Neural cell (in vitro differentiated cells): ENCODE measurements around the gene PHTF2. TPM values are rescaled to one million over a fixed set of nuclear protein-coding genes. Genes with fewer than 3 reads are reported as not detected.

Source experiments
- H2AFZ ChIP-seq: fragments of 200-600, 300-800 bp; sonication (generic), shearing (Covaris generic); 2 replicates; pipeline ENCODE4 v1.6.0; 2014; ENCODE audit warnings: low read depth, mild to moderate bottlenecking, antibody characterized with exemption, low read length, moderate library complexity
- H3F3A ChIP-seq: fragments of 200-600 bp; shearing (Covaris generic); 2 replicates; pipeline ENCODE4 v1.6.1; 2016; ENCODE audit warnings: mild to moderate bottlenecking, moderate library complexity, mixed read lengths, antibody characterized with exemption, low read length; ENCODE audit not compliant: insufficient read depth, poor library complexity, severe bottlenecking
- H3K27ac ChIP-seq: fragments of 200-600, 300-800 bp; sonication (generic), shearing (Covaris generic); 2 replicates; pipeline ENCODE4 v1.5.1; 2014; ENCODE audit warnings: mild to moderate bottlenecking, low read length, moderate library complexity
- H3K27me3 ChIP-seq: fragments of 300-800, 200-600 bp; sonication (generic), shearing (Covaris generic); 2 replicates; pipeline ENCODE4 v1.6.0; 2014; ENCODE audit warnings: mild to moderate bottlenecking, low read depth, low read length, moderate library complexity; ENCODE audit not compliant: insufficient read depth
- H3K36me3 ChIP-seq: fragments of 300-800, 200-600 bp; sonication (generic), shearing (Covaris generic); 2 replicates; pipeline ENCODE4 v1.5.1; 2014; ENCODE audit warnings: mild to moderate bottlenecking, antibody characterized with exemption, low read length, moderate library complexity; ENCODE audit not compliant: insufficient read depth
- H3K4me2 ChIP-seq: fragments of 300-800, 200-600 bp; sonication (generic), shearing (Covaris generic); 2 replicates; pipeline ENCODE4 v1.6.0; 2014; ENCODE audit warnings: mild to moderate bottlenecking, low read length
- H3K4me3 ChIP-seq: fragments of 300-800, 200-600 bp; sonication (generic), shearing (Covaris generic); 2 replicates; pipeline ENCODE4 v1.5.1; 2014; ENCODE audit warnings: mild to moderate bottlenecking, low read length, moderate library complexity
- H3K79me2 ChIP-seq: fragments of 200-600 bp; shearing (Covaris generic); replicated peaks from 2 replicates; pipeline ENCODE4 v1.6.0; 2014; ENCODE audit warnings: mild to moderate bottlenecking, low read length, moderate library complexity; ENCODE audit not compliant: insufficient read depth
- H3K9ac ChIP-seq: fragments of 300-800, 200-600 bp; sonication (generic), shearing (Covaris generic); 2 replicates; pipeline ENCODE4 v1.6.1; 2016; ENCODE audit warnings: mild to moderate bottlenecking, low read length, mixed read lengths
- H3K9me2 ChIP-seq: fragments of 200-600 bp; shearing (Covaris generic); 2 replicates; pipeline ENCODE4 v1.6.1; 2016; ENCODE audit warnings: mild to moderate bottlenecking, low read length, mixed read lengths; ENCODE audit not compliant: insufficient read depth
- H3K9me3 ChIP-seq: fragments of 200-600, 300-800 bp; sonication (generic), shearing (Covaris generic); 2 replicates; pipeline ENCODE4 v1.6.1; 2016; ENCODE audit warnings: mild to moderate bottlenecking, mixed run types, low read length, moderate library complexity, mixed read lengths
- H4K20me1 ChIP-seq: fragments of 200-600 bp; shearing (Covaris generic); 2 replicates; pipeline ENCODE4 v1.6.1; 2016; ENCODE audit warnings: mild to moderate bottlenecking, mixed run types; ENCODE audit not compliant: insufficient read depth
- EP300 ChIP-seq: fragments of 450-650 bp; conservative IDR thresholded peaks from 2 replicates; pipeline ENCODE4 v1.6.1; 2014; ENCODE audit warnings: antibody characterized with exemption, mild to moderate bottlenecking, moderate library complexity; ENCODE audit not compliant: poor library complexity, severe bottlenecking
- EZH2 ChIP-seq: fragments of 200-600, 300-800 bp; shearing (Covaris generic), sonication (generic); IDR thresholded peaks from 2 replicates; pipeline ENCODE4 v1.6.1; 2014; ENCODE audit warnings: antibody characterized with exemption, low read length, borderline replicate concordance, mild to moderate bottlenecking; ENCODE audit not compliant: insufficient read depth, poor library complexity, severe bottlenecking
- MXI1 ChIP-seq: fragments of 450-650 bp; conservative IDR thresholded peaks from 2 replicates; pipeline ENCODE4 v1.6.1; 2014; ENCODE audit warnings: antibody characterized with exemption, mild to moderate bottlenecking; ENCODE audit not compliant: poor library complexity, severe bottlenecking
- POLR2AphosphoS5 ChIP-seq: IDR thresholded peaks from 2 replicates; pipeline ENCODE4 v1.6.1; 2012
- RAD21 ChIP-seq: fragments of 450-650 bp; conservative IDR thresholded peaks from 2 replicates; pipeline ENCODE4 v1.6.1; 2014; ENCODE audit warnings: antibody characterized with exemption, mild to moderate bottlenecking, moderate library complexity
- SMC3 ChIP-seq: fragments of 450-650 bp; conservative IDR thresholded peaks from 2 replicates; pipeline ENCODE4 v1.6.1; 2014; ENCODE audit warnings: antibody characterized with exemption, mild to moderate bottlenecking, moderate library complexity; ENCODE audit not compliant: poor library complexity
- TAF1 ChIP-seq: IDR thresholded peaks from 2 replicates; pipeline ENCODE4 v1.6.1; 2012; ENCODE audit warnings: low read depth
- polyA plus RNA-seq: library from polyadenylated mRNA; depleted of rRNA; stranded (reverse); fragments of >200 nt; gene quantifications from 2 replicates; pipeline ENCODE4 v1.2.3, GENCODE V29; 2014
- TF ChIP-seq, protein P1 (sequence below): IDR thresholded peaks from 2 replicates; pipeline ENCODE4 v1.6.1; 2012; ENCODE audit warnings: borderline replicate concordance
- TF ChIP-seq, protein P2 (sequence below): fragments of 450-650 bp; IDR thresholded peaks from 2 replicates; pipeline ENCODE4 v1.5.1; 2014; ENCODE audit warnings: antibody characterized with exemption, mild to moderate bottlenecking, moderate library complexity; ENCODE audit not compliant: poor library complexity, severe bottlenecking

Gene PHTF2
- polyA plus RNA-seq, 1 donor from 2014 or later: 34.4 TPM

DNA sequence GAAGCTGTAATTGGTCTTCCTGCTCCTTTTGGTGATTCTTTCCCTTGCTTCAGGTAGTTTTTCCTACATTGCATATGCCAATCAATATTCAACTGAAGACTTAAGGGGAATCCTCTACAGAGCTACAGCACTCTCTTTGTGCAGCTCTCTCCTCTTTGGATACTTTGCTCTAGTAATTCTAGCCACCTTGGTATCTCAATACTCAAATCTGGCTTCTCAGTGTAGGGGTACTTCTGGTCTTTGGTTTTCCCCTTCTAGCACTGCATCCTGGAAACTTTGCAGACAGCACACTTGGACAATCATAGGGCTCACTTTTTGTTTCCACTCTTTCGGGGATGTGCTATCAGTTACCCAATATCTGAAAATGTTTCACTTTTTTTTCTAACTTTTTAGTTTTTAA, 9.9 kb downstream of the PHTF2 start:
- H3K9me3 ChIP-seq: no peaks in the 10 kb centered on the region
- H3K9ac ChIP-seq: no peak overlapping the region
- H3F3A ChIP-seq: no peaks in the 10 kb centered on the region
- H3K79me2 ChIP-seq: peaks cover 47% of the 10 kb centered on the region
- H3K4me2 ChIP-seq: no peak overlapping the region
- no peaks in the 10 kb centered on the region for H3K27me3 ChIP-seq
- no peak overlapping the region for H2AFZ ChIP-seq
- no peaks in the 10 kb centered on the region for H4K20me1 ChIP-seq
- H3K9me2 ChIP-seq: no peaks in the 10 kb centered on the region
- H3K4me3 ChIP-seq: no peak overlapping the region
- H3K36me3 ChIP-seq: no peaks in the 10 kb centered on the region
- no peak overlapping the region for H3K27ac ChIP-seq
- TF ChIP-seq SMC3 (no peak), EZH2 (no peak), POLR2AphosphoS5 (no peak), TAF1 (no peak), EP300 (no peak), MXI1 (no peak), RAD21 (no peak)
- TF ChIP-seq, protein P1, sequence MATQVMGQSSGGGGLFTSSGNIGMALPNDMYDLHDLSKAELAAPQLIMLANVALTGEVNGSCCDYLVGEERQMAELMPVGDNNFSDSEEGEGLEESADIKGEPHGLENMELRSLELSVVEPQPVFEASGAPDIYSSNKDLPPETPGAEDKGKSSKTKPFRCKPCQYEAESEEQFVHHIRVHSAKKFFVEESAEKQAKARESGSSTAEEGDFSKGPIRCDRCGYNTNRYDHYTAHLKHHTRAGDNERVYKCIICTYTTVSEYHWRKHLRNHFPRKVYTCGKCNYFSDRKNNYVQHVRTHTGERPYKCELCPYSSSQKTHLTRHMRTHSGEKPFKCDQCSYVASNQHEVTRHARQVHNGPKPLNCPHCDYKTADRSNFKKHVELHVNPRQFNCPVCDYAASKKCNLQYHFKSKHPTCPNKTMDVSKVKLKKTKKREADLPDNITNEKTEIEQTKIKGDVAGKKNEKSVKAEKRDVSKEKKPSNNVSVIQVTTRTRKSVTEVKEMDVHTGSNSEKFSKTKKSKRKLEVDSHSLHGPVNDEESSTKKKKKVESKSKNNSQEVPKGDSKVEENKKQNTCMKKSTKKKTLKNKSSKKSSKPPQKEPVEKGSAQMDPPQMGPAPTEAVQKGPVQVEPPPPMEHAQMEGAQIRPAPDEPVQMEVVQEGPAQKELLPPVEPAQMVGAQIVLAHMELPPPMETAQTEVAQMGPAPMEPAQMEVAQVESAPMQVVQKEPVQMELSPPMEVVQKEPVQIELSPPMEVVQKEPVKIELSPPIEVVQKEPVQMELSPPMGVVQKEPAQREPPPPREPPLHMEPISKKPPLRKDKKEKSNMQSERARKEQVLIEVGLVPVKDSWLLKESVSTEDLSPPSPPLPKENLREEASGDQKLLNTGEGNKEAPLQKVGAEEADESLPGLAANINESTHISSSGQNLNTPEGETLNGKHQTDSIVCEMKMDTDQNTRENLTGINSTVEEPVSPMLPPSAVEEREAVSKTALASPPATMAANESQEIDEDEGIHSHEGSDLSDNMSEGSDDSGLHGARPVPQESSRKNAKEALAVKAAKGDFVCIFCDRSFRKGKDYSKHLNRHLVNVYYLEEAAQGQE: no peak

DNA sequence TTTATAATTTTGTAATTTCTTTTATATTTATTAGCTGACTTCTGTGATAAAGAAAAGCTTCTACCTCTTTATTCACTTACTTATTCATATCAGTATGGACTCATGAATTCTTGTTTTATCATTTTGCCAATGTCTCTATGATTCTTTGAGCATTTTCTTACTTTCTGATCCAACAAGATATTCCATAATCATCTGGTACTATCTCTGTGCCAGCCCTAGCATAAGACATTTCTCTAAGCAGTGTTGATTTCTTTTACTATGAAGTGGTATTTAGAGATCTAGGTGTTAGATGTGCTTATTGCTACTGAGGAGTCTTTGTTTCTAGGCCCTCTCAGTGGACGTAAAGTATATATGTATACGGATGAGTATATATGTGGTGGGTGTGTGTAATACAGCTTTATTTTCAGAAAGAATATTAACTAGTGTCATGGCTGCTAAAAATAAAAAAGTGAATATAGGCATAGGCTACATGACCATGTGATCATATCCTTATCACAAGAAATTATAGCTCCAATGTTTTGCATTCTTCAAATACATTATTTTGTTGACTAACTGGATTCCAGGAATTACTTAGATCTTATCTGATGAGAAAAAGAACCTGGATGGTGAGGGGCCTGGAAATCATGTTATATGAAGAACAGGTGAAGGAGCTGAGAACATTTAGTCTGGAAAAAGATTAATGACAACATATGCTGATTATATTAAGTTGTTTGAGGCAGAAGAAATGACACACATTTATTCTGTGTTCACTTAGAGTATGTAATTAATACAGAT, 13.1 kb downstream of the PHTF2 start:
- H3K4me2 ChIP-seq: no peak overlapping the region
- H3K9me3 ChIP-seq: no peaks in the 10 kb centered on the region
- H3K4me3 ChIP-seq: no peak overlapping the region
- peaks cover 34% of the 10 kb centered on the region for H3K79me2 ChIP-seq
- H3K27me3 ChIP-seq: no peaks in the 10 kb centered on the region
- H2AFZ ChIP-seq: no peak overlapping the region
- TF ChIP-seq MXI1: no peak
- TF ChIP-seq POLR2AphosphoS5: no peak
- TF ChIP-seq SMC3: no peak
- TF ChIP-seq, protein P2, sequence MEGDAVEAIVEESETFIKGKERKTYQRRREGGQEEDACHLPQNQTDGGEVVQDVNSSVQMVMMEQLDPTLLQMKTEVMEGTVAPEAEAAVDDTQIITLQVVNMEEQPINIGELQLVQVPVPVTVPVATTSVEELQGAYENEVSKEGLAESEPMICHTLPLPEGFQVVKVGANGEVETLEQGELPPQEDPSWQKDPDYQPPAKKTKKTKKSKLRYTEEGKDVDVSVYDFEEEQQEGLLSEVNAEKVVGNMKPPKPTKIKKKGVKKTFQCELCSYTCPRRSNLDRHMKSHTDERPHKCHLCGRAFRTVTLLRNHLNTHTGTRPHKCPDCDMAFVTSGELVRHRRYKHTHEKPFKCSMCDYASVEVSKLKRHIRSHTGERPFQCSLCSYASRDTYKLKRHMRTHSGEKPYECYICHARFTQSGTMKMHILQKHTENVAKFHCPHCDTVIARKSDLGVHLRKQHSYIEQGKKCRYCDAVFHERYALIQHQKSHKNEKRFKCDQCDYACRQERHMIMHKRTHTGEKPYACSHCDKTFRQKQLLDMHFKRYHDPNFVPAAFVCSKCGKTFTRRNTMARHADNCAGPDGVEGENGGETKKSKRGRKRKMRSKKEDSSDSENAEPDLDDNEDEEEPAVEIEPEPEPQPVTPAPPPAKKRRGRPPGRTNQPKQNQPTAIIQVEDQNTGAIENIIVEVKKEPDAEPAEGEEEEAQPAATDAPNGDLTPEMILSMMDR: no peak
- no peak for TF ChIP-seq TAF1
- TF ChIP-seq, protein P1: no peak
- TF ChIP-seq EZH2: no peak
- no peak for TF ChIP-seq RAD21
- no peak for TF ChIP-seq EP300
- no peak overlapping the region for H3K9ac ChIP-seq
- no peaks in the 10 kb centered on the region for H4K20me1 ChIP-seq
- H3F3A ChIP-seq: no peaks in the 10 kb centered on the region
- H3K36me3 ChIP-seq: no peaks in the 10 kb centered on the region
- no peak overlapping the region for H3K27ac ChIP-seq
- H3K9me2 ChIP-seq: no peaks in the 10 kb centered on the region
